ENCODE results near the gene KLF2.
"Not testable (repeated sequence)": the region's sequence is repeated elsewhere in the genome, so short reads cannot be mapped to it uniquely, and the experiment has no call there.

Gene KLF2

DNA sequence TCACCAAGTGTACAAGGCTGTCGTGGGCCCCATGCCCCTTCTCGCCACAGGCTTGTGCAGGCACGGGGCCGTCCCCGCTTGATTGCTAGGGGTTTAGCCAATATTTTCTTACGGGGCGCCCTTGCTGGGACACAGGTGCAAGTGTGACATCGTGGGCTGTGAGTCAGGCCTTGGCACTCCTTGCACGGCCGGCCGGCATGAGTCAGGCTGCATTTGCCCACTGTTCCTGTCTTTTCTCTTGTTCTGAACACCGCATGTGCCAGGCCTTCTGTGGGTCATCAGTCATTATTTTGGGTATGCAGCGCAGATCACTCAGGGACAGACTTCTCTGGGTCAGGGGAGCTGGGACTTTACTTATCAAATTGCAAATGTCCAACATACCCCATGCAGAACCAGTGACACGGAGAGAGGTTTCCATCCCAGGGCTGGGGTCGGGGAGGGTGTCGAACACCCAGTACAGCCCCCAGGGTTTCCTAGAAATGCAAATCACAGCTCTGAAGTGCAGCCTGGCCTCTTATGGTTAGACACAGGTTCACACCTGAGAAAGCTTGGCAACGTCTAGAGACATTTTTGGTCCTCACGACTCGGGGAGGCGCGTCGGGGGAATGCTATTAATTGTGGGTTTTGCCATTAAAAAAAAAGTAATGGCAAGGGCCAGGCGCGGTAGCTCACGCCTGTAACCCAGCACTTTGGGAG, 22.5 kb upstream of the KLF2 start:
- Histone ChIP-seq H3K4me2 (ENCODE audit: low read length) (no peak overlapping the region), H3K79me2 (ENCODE audit: insufficient read depth, low read length) (no peaks in the 10 kb centered on the region), H3K9me2 (ENCODE audit: low read depth, low read length) (no peaks in the 10 kb centered on the region), H3K4me1 (ENCODE audit: insufficient read depth, low read length, severe bottlenecking) (peaks cover 10% of the 10 kb centered on the region), H3K36me3 (ENCODE audit: insufficient read depth, low read length) (no peaks in the 10 kb centered on the region), H3K27me3 (ENCODE audit: insufficient read depth, low read length) (no peaks in the 10 kb centered on the region), H3K9me3 (ENCODE audit: low read length) (no peaks in the 10 kb centered on the region), H3K9ac (ENCODE audit: low read length) (no peak overlapping the region), H3K4me3 (ENCODE audit: low read depth, low read length, poor library complexity, severe bottlenecking) (no peak overlapping the region), H2AFZ (ENCODE audit: low read length) (no peak overlapping the region), H4K20me1 (ENCODE audit: insufficient read depth, low read length) (no peaks in the 10 kb centered on the region), H3F3A (ENCODE audit: insufficient read depth, low read length) (no peaks in the 10 kb centered on the region), H3K27ac (ENCODE audit: low read depth, low read length, poor library complexity, severe bottlenecking) (no peak overlapping the region)
- TF ChIP-seq CTCF (IDR thresholded peaks at IDR 0.05; ENCODE audit: low read length): no peak
- TF ChIP-seq EZH2 (IDR thresholded peaks at IDR 0.05; ENCODE audit: borderline replicate concordance, low read length): no peak

GRCh38 chr19:16303755-16304154, 20.9 kb upstream of the KLF2 start:
- H3K27me3 ChIP-seq (ENCODE audit: insufficient read depth, low read length): no peaks in the 10 kb centered on the region
- no peaks in the 10 kb centered on the region for H3K9me3 ChIP-seq (ENCODE audit: low read length)
- no peak overlapping the region for H3K4me3 ChIP-seq (ENCODE audit: low read depth, low read length, poor library complexity, severe bottlenecking)
- H3K36me3 ChIP-seq (ENCODE audit: insufficient read depth, low read length): no peaks in the 10 kb centered on the region
- no peak for TF ChIP-seq CTCF (IDR thresholded peaks at IDR 0.05; ENCODE audit: low read length)
- no peak for TF ChIP-seq EZH2 (IDR thresholded peaks at IDR 0.05; ENCODE audit: borderline replicate concordance, low read length)
- no peak overlapping the region for H3K27ac ChIP-seq (ENCODE audit: low read depth, low read length, poor library complexity, severe bottlenecking)
- H3F3A ChIP-seq (ENCODE audit: insufficient read depth, low read length): no peaks in the 10 kb centered on the region
- H3K4me1 ChIP-seq (ENCODE audit: insufficient read depth, low read length, severe bottlenecking): peaks cover 10% of the 10 kb centered on the region
- H3K4me2 ChIP-seq (ENCODE audit: low read length): no peak overlapping the region
- no peaks in the 10 kb centered on the region for H3K79me2 ChIP-seq (ENCODE audit: insufficient read depth, low read length)
- no peak overlapping the region for H3K9ac ChIP-seq (ENCODE audit: low read length)
- H3K9me2 ChIP-seq (ENCODE audit: low read depth, low read length): no peaks in the 10 kb centered on the region
- H2AFZ ChIP-seq (ENCODE audit: low read length): no peak overlapping the region
- H4K20me1 ChIP-seq (ENCODE audit: insufficient read depth, low read length): no peaks in the 10 kb centered on the region

- not testable (repeated sequence) for H3K27me3 ChIP-seq (ENCODE audit: insufficient read depth, low read length); H3K4me3 ChIP-seq (ENCODE audit: low read depth, low read length, poor library complexity, severe bottlenecking); H3K4me2 ChIP-seq (ENCODE audit: low read length); H4K20me1 ChIP-seq (ENCODE audit: insufficient read depth, low read length); H3K9me2 ChIP-seq (ENCODE audit: low read depth, low read length); H3K9ac ChIP-seq (ENCODE audit: low read length); H3K9me3 ChIP-seq (ENCODE audit: low read length); H3K79me2 ChIP-seq (ENCODE audit: insufficient read depth, low read length); H2AFZ ChIP-seq (ENCODE audit: low read length); H3K27ac ChIP-seq (ENCODE audit: low read depth, low read length, poor library complexity, severe bottlenecking); H3F3A ChIP-seq (ENCODE audit: insufficient read depth, low read length); H3K36me3 ChIP-seq (ENCODE audit: insufficient read depth, low read length)
- peaks cover 10% of the 10 kb centered on the region for H3K4me1 ChIP-seq (ENCODE audit: insufficient read depth, low read length, severe bottlenecking)
These were observed 20.1 kb upstream of the KLF2 start for GRCh38 chr19:16304511-16304910.

DNA sequence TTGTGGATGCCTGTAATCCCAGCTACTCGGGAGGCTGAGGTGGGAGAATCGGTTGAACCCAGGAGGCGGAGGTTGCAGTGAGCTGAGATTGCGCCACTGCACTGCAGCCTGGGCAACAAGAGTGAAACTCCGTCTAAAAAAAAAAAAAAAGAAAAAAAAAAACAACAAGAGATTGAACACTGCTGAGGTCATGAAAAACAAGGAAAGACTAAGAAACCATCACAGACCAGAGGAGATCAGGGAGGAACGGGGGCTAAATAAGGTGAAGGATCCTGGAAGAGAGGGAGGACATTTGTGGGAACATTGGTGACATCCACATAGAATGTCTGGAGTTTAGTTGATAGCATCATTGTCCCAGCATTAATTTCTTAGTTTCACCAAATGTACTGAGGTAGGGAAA, 19.6 kb upstream of the KLF2 start:
- H3K4me3 ChIP-seq (ENCODE audit: low read depth, low read length, poor library complexity, severe bottlenecking); H2AFZ ChIP-seq (ENCODE audit: low read length); H3K79me2 ChIP-seq (ENCODE audit: insufficient read depth, low read length); H3K9me3 ChIP-seq (ENCODE audit: low read length); H3K9ac ChIP-seq (ENCODE audit: low read length); H3K27me3 ChIP-seq (ENCODE audit: insufficient read depth, low read length); H3F3A ChIP-seq (ENCODE audit: insufficient read depth, low read length); H3K36me3 ChIP-seq (ENCODE audit: insufficient read depth, low read length); H3K27ac ChIP-seq (ENCODE audit: low read depth, low read length, poor library complexity, severe bottlenecking); H3K4me2 ChIP-seq (ENCODE audit: low read length); H3K9me2 ChIP-seq (ENCODE audit: low read depth, low read length); H4K20me1 ChIP-seq (ENCODE audit: insufficient read depth, low read length): not testable (repeated sequence)
- H3K4me1 ChIP-seq (ENCODE audit: insufficient read depth, low read length, severe bottlenecking): peaks cover 10% of the 10 kb centered on the region

Measured in OCI-LY1 (cell line).